Measurements from ENCODE around the gene LRRC4C.

LRRC4C gene

DNA sequence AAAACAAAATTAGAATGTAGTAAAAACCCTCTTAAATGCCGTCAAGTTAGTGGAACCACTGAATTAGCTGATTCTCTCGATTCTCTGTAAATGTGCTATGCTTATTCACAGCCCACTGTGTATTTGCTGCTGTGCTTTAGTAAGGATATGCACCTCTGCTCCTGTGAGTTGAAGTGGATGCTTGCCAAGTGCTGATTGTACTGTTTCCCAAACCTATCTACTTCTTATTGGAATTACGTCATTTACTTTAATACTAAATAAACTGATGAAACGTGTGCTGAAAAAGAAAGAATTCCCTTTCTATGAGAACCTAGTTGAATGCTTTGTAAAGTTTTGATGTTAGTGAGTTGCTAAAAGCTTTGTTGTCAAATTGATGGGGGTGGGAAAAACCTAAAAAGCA is 158.4 kb downstream of the LRRC4C start:
- no peaks in the 10 kb centered on the region for H3K4me1 ChIP-seq (ENCODE audit: insufficient read depth, poor library complexity, severe bottlenecking)

DNA sequence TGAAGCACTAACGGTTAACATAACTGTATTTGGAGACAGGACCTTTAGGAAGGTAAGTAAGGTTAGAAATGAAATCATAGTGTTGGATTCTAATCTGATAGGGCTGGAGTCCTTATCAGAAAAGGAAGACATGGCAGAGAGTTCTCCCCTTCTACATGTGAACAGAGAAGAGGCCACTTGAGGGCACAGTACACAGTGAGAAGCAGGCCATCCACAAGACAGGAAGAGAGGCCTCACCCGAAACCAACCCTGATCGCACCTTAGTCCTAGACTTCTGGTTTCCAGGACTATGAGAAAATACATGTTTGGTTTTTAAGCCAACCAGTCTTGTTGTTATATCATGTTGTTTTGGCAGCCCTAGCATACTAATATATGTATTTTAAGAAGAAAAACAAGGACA is 170.0 kb downstream of the LRRC4C start:
- no peaks in the 10 kb centered on the region for H3K27me3 ChIP-seq (ENCODE audit: insufficient read depth, poor library complexity, severe bottlenecking)
- DNase-seq (ENCODE audit: low spot score): no peak
- H3K9me3 ChIP-seq (ENCODE audit: severe bottlenecking): no peaks in the 10 kb centered on the region

More for the DNA sequence above, 158.4 kb downstream of the LRRC4C start:
- no peak for ATAC-seq (ENCODE audit: low read depth)
- TF ChIP-seq, protein P1, sequence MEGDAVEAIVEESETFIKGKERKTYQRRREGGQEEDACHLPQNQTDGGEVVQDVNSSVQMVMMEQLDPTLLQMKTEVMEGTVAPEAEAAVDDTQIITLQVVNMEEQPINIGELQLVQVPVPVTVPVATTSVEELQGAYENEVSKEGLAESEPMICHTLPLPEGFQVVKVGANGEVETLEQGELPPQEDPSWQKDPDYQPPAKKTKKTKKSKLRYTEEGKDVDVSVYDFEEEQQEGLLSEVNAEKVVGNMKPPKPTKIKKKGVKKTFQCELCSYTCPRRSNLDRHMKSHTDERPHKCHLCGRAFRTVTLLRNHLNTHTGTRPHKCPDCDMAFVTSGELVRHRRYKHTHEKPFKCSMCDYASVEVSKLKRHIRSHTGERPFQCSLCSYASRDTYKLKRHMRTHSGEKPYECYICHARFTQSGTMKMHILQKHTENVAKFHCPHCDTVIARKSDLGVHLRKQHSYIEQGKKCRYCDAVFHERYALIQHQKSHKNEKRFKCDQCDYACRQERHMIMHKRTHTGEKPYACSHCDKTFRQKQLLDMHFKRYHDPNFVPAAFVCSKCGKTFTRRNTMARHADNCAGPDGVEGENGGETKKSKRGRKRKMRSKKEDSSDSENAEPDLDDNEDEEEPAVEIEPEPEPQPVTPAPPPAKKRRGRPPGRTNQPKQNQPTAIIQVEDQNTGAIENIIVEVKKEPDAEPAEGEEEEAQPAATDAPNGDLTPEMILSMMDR (IDR thresholded peaks at IDR 0.05; ENCODE audit: poor library complexity, severe bottlenecking): no peak
- Histone ChIP-seq H3K9me3 (ENCODE audit: severe bottlenecking) (no peaks in the 10 kb centered on the region), H3K4me3 (ENCODE audit: severe bottlenecking) (no peak overlapping the region), H3K27me3 (ENCODE audit: insufficient read depth, poor library complexity, severe bottlenecking) (no peaks in the 10 kb centered on the region), H3K36me3 (ENCODE audit: low read depth) (no peaks in the 10 kb centered on the region), H3K27ac (ENCODE audit: poor library complexity, severe bottlenecking) (no peak overlapping the region)
- DNase-seq (ENCODE audit: low spot score): no peak

DNA sequence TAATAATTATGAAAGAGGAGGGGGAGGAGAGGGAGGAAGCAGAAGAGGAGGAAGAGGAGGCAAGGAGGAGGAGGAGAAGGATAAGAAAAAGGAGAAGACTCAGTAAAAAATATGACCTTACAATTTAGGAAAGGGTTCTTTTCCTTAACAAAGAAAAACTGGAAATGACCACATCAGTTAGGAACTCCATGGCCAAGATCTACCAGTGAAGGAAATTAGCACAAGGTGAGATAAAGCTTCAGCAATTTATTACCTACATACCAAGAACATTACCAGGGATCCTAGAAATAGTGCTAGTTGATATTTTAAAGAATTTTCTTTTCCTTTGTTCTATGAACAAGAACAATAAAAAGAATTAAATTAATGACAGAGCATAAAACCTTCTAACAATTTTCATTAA is 172.7 kb downstream of the LRRC4C start:
- Histone ChIP-seq H3K9me3 (ENCODE audit: severe bottlenecking) (no peaks in the 10 kb centered on the region), H3K4me3 (ENCODE audit: severe bottlenecking) (no peak overlapping the region), H3K27me3 (ENCODE audit: insufficient read depth, poor library complexity, severe bottlenecking) (peaks cover 3% of the 10 kb centered on the region), H3K4me1 (ENCODE audit: insufficient read depth, poor library complexity, severe bottlenecking) (no peaks in the 10 kb centered on the region), H3K27ac (ENCODE audit: poor library complexity, severe bottlenecking) (no peak overlapping the region), H3K36me3 (ENCODE audit: low read depth) (no peaks in the 10 kb centered on the region)
- TF ChIP-seq, protein P1 (IDR thresholded peaks at IDR 0.05; ENCODE audit: poor library complexity, severe bottlenecking): no peak
- DNase-seq (ENCODE audit: low spot score) (no peak), ATAC-seq (ENCODE audit: low read depth) (no peak)

More for the DNA sequence above, 170.0 kb downstream of the LRRC4C start:
- Histone ChIP-seq H3K4me3 (ENCODE audit: severe bottlenecking) (no peak overlapping the region), H3K36me3 (ENCODE audit: low read depth) (no peaks in the 10 kb centered on the region), H3K4me1 (ENCODE audit: insufficient read depth, poor library complexity, severe bottlenecking) (no peaks in the 10 kb centered on the region), H3K27ac (ENCODE audit: poor library complexity, severe bottlenecking) (no peak overlapping the region)
- TF ChIP-seq, protein P1 (IDR thresholded peaks at IDR 0.05; ENCODE audit: poor library complexity, severe bottlenecking): no peak
- no peak for ATAC-seq (ENCODE audit: low read depth)

DNA sequence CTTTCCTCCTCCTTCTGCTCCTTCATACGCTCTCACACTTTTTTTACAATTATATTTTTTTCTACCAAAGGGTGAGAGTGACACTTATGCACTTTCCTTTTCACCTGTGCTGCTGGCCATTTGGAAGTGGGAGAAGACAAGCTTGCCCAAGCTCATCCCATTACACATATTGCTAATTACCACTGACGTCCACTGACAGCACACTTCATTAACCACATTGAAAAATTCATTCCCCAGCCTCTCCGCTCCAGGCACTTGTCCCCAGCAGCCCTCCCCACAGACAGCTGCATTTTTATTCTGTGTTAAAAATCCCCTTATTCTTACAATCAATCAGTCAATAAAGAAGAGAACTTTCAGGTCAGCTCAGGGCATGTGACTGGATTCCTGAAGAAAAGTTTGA is 175.1 kb downstream of the LRRC4C start:
- peaks cover 3% of the 10 kb centered on the region for H3K27me3 ChIP-seq (ENCODE audit: insufficient read depth, poor library complexity, severe bottlenecking)
- no peak for ATAC-seq (ENCODE audit: low read depth)
- no peaks in the 10 kb centered on the region for H3K9me3 ChIP-seq (ENCODE audit: severe bottlenecking)
- H3K4me1 ChIP-seq (ENCODE audit: insufficient read depth, poor library complexity, severe bottlenecking): no peaks in the 10 kb centered on the region
- H3K27ac ChIP-seq (ENCODE audit: poor library complexity, severe bottlenecking): no peak overlapping the region
- TF ChIP-seq, protein P1 (IDR thresholded peaks at IDR 0.05; ENCODE audit: poor library complexity, severe bottlenecking): no peak
- H3K36me3 ChIP-seq (ENCODE audit: low read depth): no peaks in the 10 kb centered on the region
- no peak for DNase-seq (ENCODE audit: low spot score)
- H3K4me3 ChIP-seq (ENCODE audit: severe bottlenecking): no peak overlapping the region

DNA sequence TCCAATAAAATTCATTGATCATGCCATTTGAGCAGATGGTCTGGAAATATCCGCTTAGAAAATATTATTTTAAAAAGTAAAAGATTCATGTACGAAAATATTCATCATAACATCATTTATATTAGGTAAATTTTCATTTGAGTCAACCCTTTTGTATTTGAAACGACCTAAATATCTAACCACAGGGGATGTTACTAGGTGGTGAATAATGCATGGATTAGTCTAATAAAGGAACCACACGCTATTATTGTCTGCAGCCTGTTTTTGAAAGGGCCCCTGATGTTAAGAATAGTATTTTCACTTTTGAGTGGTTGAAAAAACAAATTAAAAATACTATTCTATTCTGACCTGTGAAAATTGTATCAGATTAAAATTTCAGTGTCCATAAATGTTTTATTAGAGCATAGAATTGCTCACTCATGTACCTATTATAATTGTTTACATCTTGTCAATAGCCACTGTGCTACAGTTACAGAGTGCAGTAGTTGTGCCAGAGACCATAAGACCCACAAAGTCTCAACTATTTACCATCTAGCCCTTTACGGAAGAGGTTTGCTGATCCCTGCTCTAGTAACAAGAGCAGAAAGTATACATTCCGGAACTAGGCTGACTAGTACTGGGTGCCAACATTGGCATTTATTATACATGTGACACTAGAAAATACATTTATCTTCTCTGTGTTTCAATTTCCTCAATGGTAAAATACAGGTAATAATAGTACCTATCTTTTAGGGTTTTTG is 176.1 kb downstream of the LRRC4C start:
- peaks cover 3% of the 10 kb centered on the region for H3K27me3 ChIP-seq (ENCODE audit: insufficient read depth, poor library complexity, severe bottlenecking)
- H3K36me3 ChIP-seq (ENCODE audit: low read depth): no peaks in the 10 kb centered on the region
- no peak for ATAC-seq (ENCODE audit: low read depth)
- TF ChIP-seq, protein P1 (IDR thresholded peaks at IDR 0.05; ENCODE audit: poor library complexity, severe bottlenecking): no peak
- H3K4me3 ChIP-seq (ENCODE audit: severe bottlenecking): no peak overlapping the region
- DNase-seq (ENCODE audit: low spot score): no peak
- H3K27ac ChIP-seq (ENCODE audit: poor library complexity, severe bottlenecking): no peak overlapping the region
- no peaks in the 10 kb centered on the region for H3K4me1 ChIP-seq (ENCODE audit: insufficient read depth, poor library complexity, severe bottlenecking)
- H3K9me3 ChIP-seq (ENCODE audit: severe bottlenecking): no peaks in the 10 kb centered on the region
